Stimulated activated CD8-positive, alpha-beta memory T cell treated with anti-CD3 and anti-CD28 coated beads, Interleukin-7, amount 100 ng/mL, for 48 hours (primary cell): ENCODE results near the gene PCP4.
"Not testable (repeated sequence)": the region's sequence is repeated elsewhere in the genome, so short reads cannot be mapped to it uniquely, and the experiment has no call there.

Experiments used
- DNase-seq, 2 donors: peaks; one replicate each; pipeline ENCODE4 v3.0.0-alpha.2; 2020; ENCODE audit warnings: low read depth in 1 of 2; ENCODE audit errors: extremely low read depth in 1 of 2

The PCP4 gene

DNA sequence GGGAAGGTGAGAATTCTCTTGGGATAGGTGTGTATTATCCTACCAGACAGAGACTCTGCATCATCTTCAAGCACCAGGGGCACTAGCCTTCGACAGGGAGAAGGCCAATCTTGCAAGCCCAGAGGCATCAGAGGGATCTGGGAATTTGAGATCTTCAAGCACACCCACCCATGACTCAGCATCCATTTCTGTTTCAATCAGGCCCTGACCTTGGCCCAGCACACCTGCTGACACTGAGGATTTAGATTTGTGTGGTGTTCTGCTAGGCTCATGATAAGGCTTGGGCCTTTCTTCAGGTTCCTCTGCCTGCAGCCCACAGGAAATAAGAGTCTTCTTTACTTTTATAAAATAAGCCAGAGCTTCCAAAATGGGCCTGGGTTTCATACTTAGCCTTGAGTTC, 6.6 kb upstream of the PCP4 start:
- no peak for DNase-seq

DNA sequence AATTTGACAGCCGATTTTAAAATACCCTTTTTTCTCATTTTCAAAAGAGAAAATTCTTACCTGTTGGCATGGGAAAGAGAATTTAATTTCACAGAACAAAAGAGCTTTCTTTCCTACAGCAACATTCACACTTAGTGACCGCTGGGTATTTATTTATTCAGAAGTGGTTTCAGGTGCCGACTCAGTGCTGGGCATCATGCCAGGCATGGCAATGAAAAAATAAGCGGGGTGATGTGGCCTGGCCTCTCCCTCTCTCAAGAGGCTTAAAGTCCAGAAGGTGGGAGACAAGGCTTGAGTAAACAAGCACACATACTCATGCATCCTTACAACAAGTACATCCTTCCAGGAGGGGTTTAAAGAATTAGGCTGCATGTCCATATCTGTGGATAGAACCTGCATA, 4.1 kb upstream of the PCP4 start:
- DNase-seq = no peak

DNA sequence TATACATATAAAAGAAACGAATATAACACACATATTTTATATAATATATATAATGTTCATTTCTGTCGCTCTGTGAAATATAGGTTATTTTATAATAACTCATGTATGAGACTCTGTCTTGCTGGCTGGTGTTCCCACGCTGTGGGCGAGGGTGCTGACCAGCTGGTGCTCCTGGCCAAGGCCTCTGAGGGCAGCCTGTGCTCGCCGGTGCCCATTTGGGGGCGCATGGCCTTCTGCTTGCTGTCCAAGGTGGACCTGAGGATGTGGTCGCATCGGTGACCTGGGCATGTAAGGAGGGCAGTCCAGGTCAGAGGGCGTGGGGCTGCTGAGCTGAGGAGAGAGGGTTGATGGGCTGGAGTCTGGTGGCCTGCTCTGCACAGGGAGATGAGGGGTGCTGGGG, 1.1 kb upstream of the PCP4 start:
- DNase-seq = no peak

DNA sequence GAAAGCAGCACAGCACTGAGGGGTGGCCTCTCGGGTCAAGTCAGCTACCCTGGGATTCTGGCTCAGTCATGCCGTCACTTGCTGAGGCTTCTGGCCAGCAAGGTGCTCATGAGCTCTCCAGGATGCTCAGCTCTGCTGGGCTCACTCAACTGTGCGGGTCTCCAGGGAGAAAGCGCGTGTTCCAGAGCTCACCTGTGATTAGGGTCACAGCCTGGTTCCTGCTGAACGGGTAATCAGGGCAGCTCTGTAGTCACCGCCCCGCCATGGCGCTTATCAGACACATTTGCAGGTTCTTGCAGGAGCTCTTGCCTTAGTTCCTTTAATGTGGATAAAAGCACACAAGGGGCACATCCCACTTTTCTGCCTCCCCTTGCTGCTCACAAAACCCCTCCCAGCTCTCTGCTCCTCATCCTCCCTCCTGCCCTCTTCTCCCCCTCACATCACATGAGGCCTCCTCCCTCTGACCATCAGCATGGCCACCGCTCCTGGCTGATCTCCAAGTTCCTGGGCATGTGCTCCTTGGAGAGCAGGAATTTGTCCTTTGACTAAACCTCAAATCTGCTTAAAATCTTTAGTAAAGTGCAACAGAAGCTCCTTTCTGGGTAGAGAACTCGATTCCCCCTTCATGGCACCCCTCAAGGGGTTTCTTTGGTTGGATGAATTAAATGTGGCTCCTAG, 2.0 kb downstream of the PCP4 start:
- no peak for DNase-seq

DNA sequence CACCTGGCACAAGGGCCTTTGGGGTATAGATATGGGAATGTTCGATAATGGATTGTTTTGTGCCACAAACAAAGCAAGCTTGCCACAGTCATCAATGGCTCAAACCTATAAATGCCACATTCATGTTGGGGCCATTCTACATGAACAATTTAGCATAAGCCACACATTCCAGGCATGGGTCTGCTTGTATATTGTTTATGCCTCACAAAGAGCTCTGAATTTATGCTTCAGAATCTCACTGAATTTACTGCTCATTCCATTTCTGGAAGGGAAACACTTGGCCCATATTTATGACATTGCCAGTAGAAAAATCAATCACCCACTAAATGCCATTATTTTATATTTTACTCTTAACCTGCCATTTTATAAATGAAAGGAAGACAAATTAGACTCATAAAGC, 6.4 kb downstream of the PCP4 start:
- no peak for DNase-seq

DNA sequence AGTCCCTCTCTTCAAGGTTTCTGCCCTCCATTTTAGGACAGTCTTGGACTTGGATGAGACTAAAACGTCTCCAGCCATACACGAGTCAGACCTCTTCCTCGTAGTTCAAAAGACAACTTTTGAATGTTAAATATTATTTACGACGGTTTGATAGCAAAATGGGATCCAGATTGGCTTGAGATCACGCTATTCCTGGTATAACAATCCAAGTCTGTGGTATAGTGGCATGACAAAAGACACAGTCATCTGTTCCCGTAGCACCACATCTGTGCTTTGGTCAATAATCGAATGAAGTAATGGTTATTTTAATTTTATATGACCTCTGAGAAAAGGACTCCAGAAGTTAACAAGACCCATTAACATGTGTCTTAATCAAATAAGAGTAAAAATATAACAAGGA, 7.0 kb downstream of the PCP4 start:
- no peak for DNase-seq

DNA sequence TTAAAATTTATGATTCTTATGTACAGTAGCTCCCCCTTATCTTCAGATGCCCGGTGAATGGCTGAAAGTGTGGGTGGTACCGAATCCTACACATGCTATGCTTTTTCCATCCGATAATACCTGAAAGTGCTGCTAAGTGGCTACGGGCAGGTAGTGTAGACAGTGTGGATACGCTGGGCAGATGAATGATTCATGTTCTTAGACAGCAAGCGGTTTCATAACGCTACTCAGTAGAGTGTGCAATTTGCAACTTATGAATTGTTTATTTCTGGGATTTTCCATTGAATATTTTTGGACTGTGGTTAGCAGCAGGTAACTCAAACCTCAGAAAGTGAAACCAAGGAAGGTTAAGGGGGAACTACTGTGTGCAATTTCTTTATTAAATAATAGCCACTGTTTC, 7.5 kb downstream of the PCP4 start:
- DNase-seq = no peak

DNA sequence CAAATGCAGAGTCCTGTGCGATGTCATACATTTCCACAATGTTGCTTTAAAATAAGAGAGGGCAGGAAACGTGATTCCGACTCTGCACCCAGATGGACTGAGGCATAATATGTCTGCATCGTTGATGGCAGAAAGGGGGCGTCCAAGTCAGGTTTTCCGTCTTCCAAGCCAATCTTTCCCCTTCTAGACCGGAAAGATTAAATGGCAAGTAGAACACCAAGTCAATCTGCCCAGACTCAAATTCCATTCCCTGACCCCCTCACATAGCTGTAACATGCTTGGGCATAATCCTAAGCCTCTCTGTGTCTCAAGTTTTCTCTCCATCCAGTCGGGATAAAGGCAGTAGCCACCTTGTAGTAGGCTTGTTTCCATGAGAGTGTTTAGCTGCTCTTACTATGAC, 14.4 kb downstream of the PCP4 start:
- no peak for DNase-seq

DNA sequence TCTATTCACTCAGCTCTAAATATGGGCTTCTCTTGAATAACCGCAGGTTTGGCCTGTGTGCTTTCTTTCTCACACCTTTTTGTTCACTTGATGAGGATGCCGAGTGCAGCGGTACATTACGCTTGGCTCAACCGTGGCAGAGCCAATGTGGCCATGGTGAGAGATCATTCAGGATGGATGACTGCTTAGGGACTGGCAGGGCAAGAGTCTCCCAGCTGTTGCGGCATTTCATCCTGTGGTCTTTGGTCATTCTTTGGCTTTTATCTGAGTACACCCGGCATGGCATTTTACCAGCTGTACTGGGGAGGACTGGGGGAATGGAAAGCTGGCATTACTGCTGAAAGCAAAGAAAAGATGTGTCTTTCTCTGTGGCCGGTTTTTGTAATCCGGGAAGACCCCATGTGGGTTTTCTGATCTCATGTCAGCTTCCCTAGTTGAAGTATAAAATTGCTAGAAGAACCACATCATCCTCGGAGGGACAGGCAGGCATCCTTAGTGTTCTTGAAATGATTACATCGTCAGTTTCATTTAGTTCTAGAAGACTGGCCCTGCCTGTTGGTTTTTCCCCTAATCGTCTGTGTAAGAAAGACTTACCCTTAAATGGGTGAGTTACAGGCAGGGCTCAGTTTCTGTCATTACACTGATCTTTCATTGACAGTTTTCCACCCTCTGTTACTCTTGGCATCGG, 15.1 kb downstream of the PCP4 start:
- DNase-seq = no peak

DNA sequence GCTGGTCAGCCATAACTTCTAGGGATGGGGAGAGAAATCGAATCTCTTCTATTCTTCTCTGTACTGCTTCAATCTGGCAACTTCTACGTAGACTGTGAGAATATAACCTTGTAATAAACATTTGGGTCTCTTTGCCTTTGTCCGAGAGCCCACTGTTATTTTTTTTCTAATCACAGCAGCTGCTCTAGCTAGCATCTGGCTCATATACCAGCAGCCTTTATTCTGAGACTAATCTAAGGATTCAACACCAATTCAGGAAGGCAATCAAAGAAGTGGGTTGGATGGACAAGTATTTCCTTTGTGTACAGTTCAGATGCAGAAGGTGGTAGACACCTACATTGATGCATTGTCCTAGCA, 15.6 kb downstream of the PCP4 start:
- no peak for DNase-seq

DNA sequence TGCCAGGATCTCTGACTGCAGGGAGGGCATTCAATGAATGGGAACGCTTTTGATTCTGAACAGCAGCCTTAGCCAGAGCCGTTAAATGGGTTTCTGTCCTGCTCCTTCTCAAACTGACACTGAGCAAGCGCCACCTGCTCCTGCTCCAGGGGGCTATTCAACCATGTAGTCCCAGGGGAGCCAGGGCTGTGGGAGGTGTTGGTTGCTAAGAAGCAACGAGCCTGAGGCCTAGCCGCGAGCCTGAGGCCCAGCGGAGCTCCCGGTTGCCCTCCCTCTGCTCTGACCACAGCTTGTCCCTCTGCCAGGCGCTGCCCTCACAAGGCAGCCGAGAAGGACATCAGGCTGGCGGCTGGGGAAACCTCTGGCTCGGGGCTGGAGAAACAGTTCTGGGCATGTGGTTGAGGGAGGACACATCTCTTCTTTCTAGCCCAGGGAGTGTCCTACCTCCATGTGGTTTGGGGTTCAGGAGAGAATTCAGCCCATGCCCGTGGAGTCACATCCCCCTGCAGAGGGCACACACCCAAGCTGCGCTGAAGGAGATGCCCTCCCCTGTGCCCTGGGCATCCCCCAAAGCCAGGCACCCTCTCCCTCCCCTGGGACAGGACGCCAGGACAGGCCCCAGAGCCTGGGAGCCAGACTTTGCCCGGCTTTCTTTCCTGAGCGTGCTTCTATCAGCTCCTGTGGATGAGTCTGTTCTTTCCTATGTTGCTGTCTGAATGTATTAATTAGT, 18.0 kb downstream of the PCP4 start:
- DNase-seq = no peak

DNA sequence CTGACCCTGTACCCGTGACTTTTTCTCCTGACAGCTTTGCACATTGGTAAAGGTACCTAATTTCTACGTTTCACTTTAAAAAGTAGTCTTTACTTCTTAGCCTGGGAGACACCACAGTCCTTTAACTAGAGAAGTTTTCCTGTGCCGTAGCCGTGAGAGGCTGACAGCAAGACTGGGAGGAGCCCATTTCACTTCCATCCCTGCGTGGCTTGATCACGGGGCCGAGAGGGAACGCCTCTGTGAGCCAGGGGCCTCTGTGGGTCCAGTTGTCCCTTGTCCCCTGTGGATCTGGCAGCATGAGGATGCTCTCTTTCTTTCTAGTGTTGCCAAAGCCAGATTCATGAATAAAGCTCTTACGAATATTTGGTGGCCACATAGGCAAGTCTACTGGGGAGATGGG, 21.6 kb downstream of the PCP4 start:
- DNase-seq = no peak

DNA sequence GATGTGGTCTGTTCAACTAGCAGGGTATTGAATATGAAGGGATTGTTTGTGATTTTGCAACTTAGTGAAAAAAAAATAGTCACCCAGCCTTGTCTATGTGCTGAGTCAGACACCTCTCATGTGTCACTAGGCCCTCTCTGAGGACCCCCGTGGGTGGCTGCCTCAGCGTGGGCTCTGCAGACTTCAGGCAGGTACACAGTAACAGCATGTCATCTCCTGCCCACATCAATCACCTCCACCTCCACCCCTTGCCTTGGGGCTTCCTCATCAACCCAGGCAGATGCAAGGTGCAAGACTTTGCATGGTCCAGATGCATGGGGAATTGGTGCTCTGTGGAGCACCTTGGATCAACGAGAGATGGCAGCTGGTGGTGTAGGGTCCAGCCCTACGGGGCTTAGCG, 23.9 kb downstream of the PCP4 start:
- DNase-seq = no peak

DNA sequence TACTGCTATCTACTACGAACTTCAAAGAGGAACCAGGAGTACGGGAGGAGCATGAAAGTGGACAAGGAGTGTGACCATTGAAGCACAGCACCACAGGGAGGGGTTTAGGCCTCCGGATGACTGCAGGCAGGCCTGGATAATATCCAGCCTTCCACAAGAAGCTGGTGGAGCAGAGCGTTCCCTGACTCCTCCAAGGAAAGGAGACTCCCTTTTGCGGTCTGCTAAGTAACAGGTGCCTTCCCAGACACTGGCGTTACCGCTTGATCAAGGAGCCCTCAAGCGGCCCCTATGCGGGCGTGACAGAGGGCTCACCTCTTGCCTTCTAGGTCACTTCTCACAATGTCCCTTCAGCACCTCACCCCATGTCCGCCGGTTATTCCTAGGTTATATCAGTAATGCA, 24.6 kb downstream of the PCP4 start:
- not testable (repeated sequence) for DNase-seq

DNA sequence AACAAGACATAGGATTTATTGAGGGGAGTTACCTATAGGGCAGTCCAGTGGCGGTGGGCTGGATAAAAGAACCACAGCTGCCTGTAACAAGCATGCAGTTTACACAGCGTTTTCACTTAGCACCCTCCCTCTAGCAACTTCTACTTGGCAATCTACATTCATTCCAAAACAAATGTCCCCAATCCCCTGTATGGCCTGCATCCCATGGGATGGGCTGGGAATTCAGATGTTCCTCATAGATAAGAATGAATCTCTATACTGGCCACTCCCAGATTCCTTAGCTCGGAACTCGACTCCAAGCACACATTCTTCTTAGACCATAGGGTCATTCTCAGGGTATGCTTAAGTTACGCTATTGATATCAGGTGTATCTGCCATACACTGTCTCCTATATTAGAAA, 33.3 kb downstream of the PCP4 start:
- no peak for DNase-seq

DNA sequence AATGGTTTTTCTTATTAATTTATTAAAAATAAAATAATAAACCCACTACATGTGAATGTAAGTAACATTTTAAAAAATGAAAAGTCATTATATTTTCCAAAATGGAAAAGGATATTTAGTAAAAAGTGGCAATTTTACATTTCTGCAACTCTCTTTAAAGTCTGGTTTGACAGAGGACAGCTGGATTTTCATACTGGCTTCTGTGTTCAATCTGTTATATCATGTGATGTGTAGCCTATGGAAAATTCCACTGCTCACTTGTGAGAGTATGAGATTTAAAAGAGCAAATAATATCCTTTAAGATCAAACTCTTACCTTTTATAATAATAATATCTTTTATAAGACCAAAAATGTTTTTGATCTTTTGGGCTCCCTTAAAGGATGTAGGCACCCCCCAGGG, 33.7 kb downstream of the PCP4 start:
- DNase-seq = no peak

DNA sequence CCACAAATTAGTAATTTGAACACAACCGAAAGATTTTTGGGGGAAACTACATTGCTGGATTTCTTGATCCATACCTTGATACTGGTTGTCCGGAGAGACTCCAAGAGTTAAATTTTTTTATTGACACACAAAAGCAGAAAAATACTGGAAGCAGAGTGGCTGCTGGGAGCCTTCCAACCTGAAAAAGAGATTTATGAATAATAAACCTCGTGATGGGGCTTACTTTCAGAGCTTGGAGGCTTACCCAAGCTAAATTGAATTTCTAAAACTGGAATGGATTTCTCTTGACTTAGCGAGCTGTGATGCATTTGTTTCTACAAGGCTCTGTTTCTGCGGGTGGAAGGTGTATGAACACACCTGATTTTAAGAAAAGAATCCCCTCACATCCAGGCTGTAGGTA, 35.7 kb downstream of the PCP4 start:
- DNase-seq = no peak

DNA sequence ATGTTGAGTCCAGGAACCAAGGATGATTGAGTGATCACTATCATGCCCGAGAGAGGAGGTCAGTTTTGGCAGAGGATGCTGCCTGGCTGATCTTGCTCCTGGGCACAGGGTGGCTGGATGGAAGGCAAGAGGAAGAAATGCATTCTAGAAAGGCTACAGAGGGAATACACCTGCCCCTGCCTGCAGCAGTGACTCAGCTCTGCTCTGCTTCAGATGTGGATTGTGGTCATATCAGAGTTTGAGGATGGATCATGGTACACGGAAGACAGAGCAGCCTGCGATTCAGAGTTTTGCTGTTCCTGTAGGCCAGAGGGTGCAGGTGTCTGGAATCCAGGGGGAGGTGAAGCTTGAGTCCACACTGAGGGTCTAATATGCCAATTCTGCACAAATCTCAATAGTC, 37.2 kb downstream of the PCP4 start:
- no peak for DNase-seq

DNA sequence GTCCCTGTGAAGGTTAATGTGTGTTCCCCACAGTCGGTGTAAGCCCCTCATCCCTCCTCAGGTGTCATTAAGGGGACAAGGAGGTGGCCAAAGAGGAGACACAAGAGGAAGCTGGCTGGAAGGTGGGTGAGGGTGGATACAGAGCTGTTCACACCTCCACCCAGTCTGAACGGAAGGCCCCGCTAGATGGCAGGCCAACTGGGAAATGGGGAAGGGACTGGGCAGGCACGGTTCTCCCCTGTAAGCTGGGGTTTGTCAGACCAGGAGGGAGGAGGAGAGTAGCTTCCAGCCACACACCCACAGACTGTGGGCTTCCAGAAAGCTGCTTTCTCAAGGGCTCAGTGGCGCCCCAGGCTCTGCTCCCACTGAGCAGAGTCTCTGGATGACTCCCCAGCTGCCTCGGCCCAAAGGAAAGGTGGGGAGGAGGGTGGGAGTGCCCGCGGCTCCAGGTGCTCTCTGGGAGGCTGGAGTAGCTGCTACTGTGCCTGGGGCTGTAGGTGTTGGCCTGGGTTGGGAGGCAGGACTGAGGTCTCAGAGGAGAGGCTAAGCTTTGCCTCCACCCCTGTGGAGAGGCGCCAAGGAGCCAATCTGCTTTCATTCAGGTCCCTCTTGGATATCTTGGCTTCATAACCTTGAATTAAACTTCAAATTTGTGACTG, 41.2 kb downstream of the PCP4 start:
- DNase-seq = no peak

DNA sequence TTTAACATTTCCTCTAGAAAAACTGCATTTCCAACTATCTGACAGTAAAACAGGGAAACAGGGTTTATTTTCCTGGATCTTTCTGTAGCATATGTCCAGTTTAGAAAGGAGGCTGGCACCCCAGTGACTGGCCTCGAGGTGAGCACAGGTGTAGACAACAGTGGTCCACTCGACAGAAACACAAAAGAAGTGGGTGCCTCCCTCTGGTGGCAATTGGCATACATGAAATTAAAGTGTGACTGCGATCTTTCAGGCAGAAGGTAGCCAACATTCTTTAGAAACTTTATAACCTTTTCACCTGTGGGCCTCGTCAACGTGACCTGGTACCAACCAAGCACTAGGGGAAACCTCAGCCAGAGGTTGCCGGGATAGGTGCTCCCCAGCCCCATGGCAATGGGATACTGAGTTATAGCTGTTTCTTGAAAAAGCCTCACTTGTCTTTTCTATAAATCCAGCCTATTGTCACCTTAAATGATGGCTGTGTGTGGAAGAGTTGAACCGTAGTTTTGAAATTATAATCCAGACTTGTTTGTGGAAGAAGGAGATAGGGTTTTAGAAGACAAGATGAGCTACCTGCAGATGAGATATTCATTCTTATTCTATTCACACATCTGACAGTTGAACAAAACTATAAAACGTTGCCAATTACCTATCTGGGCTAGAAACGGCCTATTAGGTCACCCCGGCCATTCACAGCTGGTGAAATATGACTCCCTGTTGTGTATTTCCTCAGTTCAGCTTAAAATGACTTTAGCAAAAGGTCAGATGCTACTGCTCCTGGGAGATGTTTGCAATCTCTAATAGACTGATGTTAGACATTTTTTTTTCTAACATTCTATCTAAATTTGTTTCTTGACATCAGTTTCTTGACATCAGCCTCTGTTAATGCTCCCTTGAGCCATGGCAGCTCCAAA, 44.3 kb downstream of the PCP4 start:
- no peak for DNase-seq
